ENCODE results near the gene N4BP3.
"Not testable (repeated sequence)": the region's sequence is repeated elsewhere in the genome, so short reads cannot be mapped to it uniquely, and the experiment has no call there.

The N4BP3 gene

GRCh38 chr5:178122346-178122745, 9.0 kb downstream of the N4BP3 start:
- DNase-seq (ENCODE audit: insufficient read length, low spot score): no peak
- no peak for TF ChIP-seq POLR2A (IDR thresholded peaks at IDR 0.05; ENCODE audit: low read depth, low read length)
- no peak for FAIRE-seq

GRCh38 chr5:178123094-178123965, 10.0 kb downstream of the N4BP3 start:
- FAIRE-seq: no peak
- DNase-seq (ENCODE audit: insufficient read length, low spot score): no peak
- TF ChIP-seq POLR2A (IDR thresholded peaks at IDR 0.05; ENCODE audit: low read depth, low read length): no peak

GRCh38 chr5:178123966-178124925, 10.9 kb downstream of the N4BP3 start:
- FAIRE-seq: no peak
- no peak for DNase-seq (ENCODE audit: insufficient read length, low spot score)
- no peak for TF ChIP-seq POLR2A (IDR thresholded peaks at IDR 0.05; ENCODE audit: low read depth, low read length)

GRCh38 chr5:178125253-178125906, 12.0 kb downstream of the N4BP3 start:
- FAIRE-seq (no peak), DNase-seq (ENCODE audit: insufficient read length, low spot score) (no peak)
- TF ChIP-seq POLR2A (IDR thresholded peaks at IDR 0.05; ENCODE audit: low read depth, low read length): no peak

- no peak for FAIRE-seq
- DNase-seq (ENCODE audit: insufficient read length, low spot score): no peak
- TF ChIP-seq POLR2A (IDR thresholded peaks at IDR 0.05; ENCODE audit: low read depth, low read length): no peak
Observed at GRCh38 chr5:178126556-178126955, 13.2 kb downstream of the N4BP3 start.

GRCh38 chr5:178127300-178128009, 14.1 kb downstream of the N4BP3 start:
- not testable (repeated sequence) for FAIRE-seq; DNase-seq (ENCODE audit: insufficient read length, low spot score)

GRCh38 chr5:178129296-178129695, 16.0 kb downstream of the N4BP3 start:
- TF ChIP-seq POLR2A (IDR thresholded peaks at IDR 0.05; ENCODE audit: low read depth, low read length): no peak
- FAIRE-seq: no peak
- no peak for DNase-seq (ENCODE audit: insufficient read length, low spot score)

GRCh38 chr5:178130234-178130575, 16.9 kb downstream of the N4BP3 start:
- not testable (repeated sequence) for FAIRE-seq; DNase-seq (ENCODE audit: insufficient read length, low spot score)

- DNase-seq (ENCODE audit: insufficient read length, low spot score) (peak; percentile 85), FAIRE-seq (no peak)
- TF ChIP-seq POLR2A (IDR thresholded peaks at IDR 0.05; ENCODE audit: low read depth, low read length): peak; percentile 50
Observed at GRCh38 chr5:178130576-178131445, 17.5 kb downstream of the N4BP3 start, which contains the start of gene RMND5B. Gene RMND5B, plus strand, starts transcription at chr5:178131014. Its CDS starts 7,106 bp downstream, at chr5:178138120.

- no peak for DNase-seq (ENCODE audit: insufficient read length, low spot score)
- FAIRE-seq: no peak
- no peak for TF ChIP-seq POLR2A (IDR thresholded peaks at IDR 0.05; ENCODE audit: low read depth, low read length)
Observed at GRCh38 chr5:178131446-178131996, 18.2 kb downstream of the N4BP3 start.

- FAIRE-seq: no peak
- no peak for DNase-seq (ENCODE audit: insufficient read length, low spot score)
- no peak for TF ChIP-seq POLR2A (IDR thresholded peaks at IDR 0.05; ENCODE audit: low read depth, low read length)
Observed at GRCh38 chr5:178136990-178137389, 23.7 kb downstream of the N4BP3 start.

- no peak for FAIRE-seq
- no peak for TF ChIP-seq POLR2A (IDR thresholded peaks at IDR 0.05; ENCODE audit: low read depth, low read length)
- DNase-seq (ENCODE audit: insufficient read length, low spot score): no peak
Observed at GRCh38 chr5:178137991-178138390, 24.7 kb downstream of the N4BP3 start.

All from H54 (cell line).